GM12878 (cell line): ENCODE results near the gene MVB12B. TPM values are rescaled to one million over a fixed set of nuclear protein-coding genes. Genes with fewer than 3 reads are reported as not detected.

Source experiments
- ATAC-seq: fragments of 200-7000 bp; cut with Tn5 transposase; 3 replicates; pipeline ENCODE4 v1.9.1; 2020; ENCODE audit warnings: mild to moderate bottlenecking, moderate library complexity
- BruUV-seq: library from RNA; stranded (reverse); fragments of 400-500 nt; replicated peaks from 2 replicates; lab custom pipeline; 2021; lab: Mats Ljungman, UMichigan
- CTCF ChIA-PET: fragments of 300-600 bp; sonication (Branson Sonifier 250); formaldehyde crosslinking; extraction: SDS; loops from one replicate; lab custom pipeline; 2021; ENCODE audit warnings: inconsistent platforms; lab: Yijun Ruan, JAX
- POLR2A ChIA-PET: fragments of 350-600 bp; formaldehyde crosslinking; extraction: SDS; loops from one replicate; lab custom pipeline; 2021; ENCODE audit warnings: inconsistent platforms; lab: Charles Lee
- RAD21 ChIA-PET: fragments of 300-600 bp; sonication (Branson Sonifier 250); formaldehyde crosslinking; loops from one replicate; lab custom pipeline; 2023; ENCODE audit warnings: antibody characterized with exemption; ENCODE audit not compliant: unreplicated experiment; lab: Charles Lee
- SMC1A ChIA-PET: fragments of 300-600 bp; sonication (Branson Sonifier 250); formaldehyde crosslinking; loops from one replicate; lab custom pipeline; 2023; ENCODE audit not compliant: unreplicated experiment, uncharacterized antibody; lab: Charles Lee
- DNase-seq: peaks from one replicate; pipeline ENCODE4 v3.0.0-alpha.2; 2011; ENCODE audit warnings: low read depth, low spot score
- FAIRE-seq: peaks from 3 replicates; lab custom pipeline; 2011; peaks lifted over from hg19 to GRCh38; lab: Jason Lieb, UNC
- H2AFZ ChIP-seq: 2 replicates; pipeline ENCODE4 v1.6.0; 2011; ENCODE audit warnings: low read depth, low read length, control low read depth; ENCODE audit not compliant: control insufficient read depth
- H3K27ac ChIP-seq: 2 replicates; pipeline ENCODE4 v1.5.1; 2011; ENCODE audit warnings: control low read depth; ENCODE audit not compliant: control insufficient read depth, insufficient read depth
- H3K27me3 ChIP-seq, 2 experiments: replicated peaks in 1 of 2; 2 replicates each; pipeline versions ENCODE4 v1.6.0 to v1.6.1; 2011; ENCODE audit warnings: low read length in 1 of 2; ENCODE audit not compliant: control insufficient read depth in 2 of 2, insufficient read depth in 2 of 2
- H3K36me3 ChIP-seq, 2 experiments: 2 replicates each; pipeline ENCODE4 v1.5.1; 2011; ENCODE audit warnings: low read length in 1 of 2; ENCODE audit not compliant: control insufficient read depth in 2 of 2, insufficient read depth in 2 of 2
- H3K4me1 ChIP-seq: 2 replicates; pipeline ENCODE4 v1.6.1; 2011; ENCODE audit warnings: mild to moderate bottlenecking, low read length, moderate library complexity, mixed read lengths; ENCODE audit not compliant: control insufficient read depth, insufficient read depth
- H3K4me2 ChIP-seq: 2 replicates; pipeline ENCODE4 v1.6.0; 2011; ENCODE audit warnings: control low read depth; ENCODE audit not compliant: control insufficient read depth, insufficient read depth
- H3K4me3 ChIP-seq: fragments of 200-600 bp; sonication (generic); 2 replicates; pipeline ENCODE4 v1.5.1; 2016
- H3K79me2 ChIP-seq: 2 replicates; pipeline ENCODE4 v1.6.0; 2011; ENCODE audit warnings: low read length; ENCODE audit not compliant: control insufficient read depth, insufficient read depth
- H3K9ac ChIP-seq: 2 replicates; pipeline ENCODE4 v1.8.0; 2011; ENCODE audit warnings: low read length, control low read depth, mixed read lengths; ENCODE audit not compliant: control insufficient read depth, insufficient read depth
- H3K9me3 ChIP-seq: replicated peaks from 3 replicates; pipeline ENCODE4 v1.5.1; 2011; ENCODE audit warnings: mild to moderate bottlenecking, low read length; ENCODE audit not compliant: control insufficient read depth, insufficient read depth
- H4K20me1 ChIP-seq: 2 replicates; pipeline ENCODE4 v1.6.0; 2011; ENCODE audit not compliant: control insufficient read depth, insufficient read depth
- BACH1 ChIP-seq: fragments of 450-650 bp; IDR thresholded peaks from 2 replicates; pipeline ENCODE4 v1.6.1; 2017; ENCODE audit warnings: mild to moderate bottlenecking, borderline replicate concordance
- BCLAF1 ChIP-seq: fragments of 450-650 bp; IDR thresholded peaks from 2 replicates; pipeline ENCODE4 v1.6.1; 2017; ENCODE audit warnings: antibody characterized with exemption, mild to moderate bottlenecking, moderate library complexity
- IRF4 ChIP-seq: IDR thresholded peaks from 2 replicates; pipeline ENCODE4 v1.6.1; 2011; ENCODE audit warnings: low read depth, low read length
- ZNF207 ChIP-seq: fragments of 450-650 bp; IDR thresholded peaks from 2 replicates; pipeline ENCODE4 v1.6.1; 2014; ENCODE audit warnings: antibody characterized with exemption, mild to moderate bottlenecking, borderline replicate concordance
- WGBS: methylation state at CpG from one replicate; pipeline ENCODE4 v1.1.6; 2016; ENCODE audit warnings: low lambda C conversion rate; ENCODE audit not compliant: insufficient replicate concordance, insufficient coverage; ENCODE audit errors: missing lambda C conversion rate; 5-methylcytosine and 5-hydroxymethylcytosine counted together
- in situ Hi-C: fragments of 300-500 bp; cut with MboI; formaldehyde crosslinking; loops from 9 replicates; pipeline ENCODE4 v1.14.3; 2018; ENCODE audit warnings: mixed read lengths
- intact Hi-C: fragments of 100-400 bp; cut with micrococcal nuclease; formaldehyde crosslinking; loops from one replicate; pipeline ENCODE4 v1.14.2; 2022; ENCODE audit not compliant: unreplicated experiment
- polyA plus RNA-seq, 11 experiments: library from polyadenylated mRNA; depleted of rRNA in 4 of 11; unstranded in 6 of 11; stranded (reverse) in 5 of 11; fragments of >200 nt; fragmentation: Nextera tagmentation in 4 of 11; fragmentation: Illumina TruSeq in 1 of 11; extraction: Ambion mirVana in 4 of 11; extraction: Trizol in 1 of 11; gene quantifications; 1 replicate in 1 of 11; 2 replicates in 10 of 11; pipeline versions ENCODE4 v1.2.1 to v1.2.3, GENCODE V29; 2011 to 2016; ENCODE audit warnings: inconsistent platforms in 2 of 11, missing spikeins in 2 of 11, low read depth in 1 of 11
- total RNA-seq, 4 experiments: library from RNA; depleted of rRNA in 3 of 4; stranded (reverse); fragments of >200 nt in 3 of 4; fragmentation: Illumina TruSeq in 1 of 4; extraction: Trizol in 1 of 4; gene quantifications; 2 replicates each; pipeline versions ENCODE4 v1.2.1 to v1.2.3, GENCODE V29; 2013 to 2021
- TF ChIP-seq, protein P1 (sequence below): IDR thresholded peaks from 2 replicates; pipeline ENCODE4 v1.6.1; 2011; ENCODE audit warnings: low read depth, low read length, improper control_type of control experiment, borderline replicate concordance

MVB12B gene
- total and polyA plus RNA-seq, 10 of the 15 experiments (the other 5 are each of a cell fraction or from before 2014, with no cell fraction given) = 0.08 TPM; not detected in 9

DNA sequence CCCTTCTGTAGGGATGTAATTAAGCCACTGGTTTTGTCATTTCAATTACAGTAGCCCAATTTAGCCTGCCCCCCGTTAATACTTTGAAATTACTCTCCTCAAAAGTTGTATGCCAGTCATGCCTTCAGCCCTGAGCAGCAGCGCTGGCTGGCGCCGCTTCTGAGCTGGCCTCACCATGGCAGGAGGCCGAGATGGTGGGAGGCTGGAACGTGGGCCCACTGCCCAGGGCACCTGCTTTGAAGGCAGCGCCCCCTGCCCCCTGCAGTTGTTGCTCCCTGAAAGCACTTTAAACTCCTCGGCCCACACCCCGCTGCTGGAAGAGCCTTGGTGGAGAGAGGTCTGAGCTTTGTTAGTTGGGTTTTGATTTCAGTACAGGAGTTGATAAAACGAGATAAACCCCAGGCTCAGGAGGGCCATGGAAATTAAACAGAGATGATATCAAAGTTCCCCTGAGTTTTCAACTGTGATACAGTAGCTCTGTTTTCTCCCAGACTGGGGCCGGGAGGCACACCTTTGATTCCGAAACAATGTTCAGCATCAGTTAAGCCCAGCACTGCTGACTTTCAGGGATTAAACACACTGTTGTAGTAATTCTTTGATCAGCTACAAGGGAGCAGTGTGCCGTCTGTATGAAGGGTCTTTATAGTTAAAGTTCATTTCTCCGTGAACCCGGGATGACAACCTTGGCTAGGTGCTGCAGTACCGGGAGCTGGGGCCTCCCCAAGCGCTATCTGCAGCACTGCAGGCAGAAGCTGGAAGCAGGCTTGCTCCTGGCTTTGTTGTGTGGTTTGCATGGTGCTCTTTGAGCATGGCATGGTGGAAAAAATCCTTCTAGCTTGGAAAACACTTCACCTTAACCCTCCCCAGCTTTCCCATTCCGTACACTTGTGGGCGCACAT lies 9.5 kb downstream of the MVB12B start:
- ChIA-PET CTCF (interaction anchor here (1.3 kb wide), 1 partner anchor 62 kb away, joined by 3 read pairs; no protein-coding TSS in a partner anchor), POLR2A (no interaction called here), SMC1A (no interaction called here), RAD21 (no interaction called here)
- Histone ChIP-seq H3K79me2 (no peaks in the 10 kb centered on the region), H3K27ac (no peak overlapping the region), H3K9me3 (no peaks in the 10 kb centered on the region), H3K4me3 (no peak overlapping the region), H3K4me2 (no peak overlapping the region), H3K4me1 (no peaks in the 10 kb centered on the region), H4K20me1 (no peaks in the 10 kb centered on the region), H3K36me3 (no peaks in the 10 kb centered on the region), H3K27me3 (peaks cover 2 to 5% of the 10 kb centered on the region in 2 experiments; a peak in 3 of 4 replicates), H3K9ac (no peak overlapping the region), H2AFZ (no peak overlapping the region)
- WGBS = 47% methylated on average over 19 of the region's 19 CpGs
- no peak for TF ChIP-seq ZNF207
- no peak for TF ChIP-seq IRF4
- TF ChIP-seq, protein P1, sequence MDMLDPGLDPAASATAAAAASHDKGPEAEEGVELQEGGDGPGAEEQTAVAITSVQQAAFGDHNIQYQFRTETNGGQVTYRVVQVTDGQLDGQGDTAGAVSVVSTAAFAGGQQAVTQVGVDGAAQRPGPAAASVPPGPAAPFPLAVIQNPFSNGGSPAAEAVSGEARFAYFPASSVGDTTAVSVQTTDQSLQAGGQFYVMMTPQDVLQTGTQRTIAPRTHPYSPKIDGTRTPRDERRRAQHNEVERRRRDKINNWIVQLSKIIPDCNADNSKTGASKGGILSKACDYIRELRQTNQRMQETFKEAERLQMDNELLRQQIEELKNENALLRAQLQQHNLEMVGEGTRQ = no peak
- TF ChIP-seq BACH1 = no peak
- no peak for TF ChIP-seq BCLAF1
- ATAC-seq = no peak
- intact Hi-C loops = no loop called here
- no peak for DNase-seq
- FAIRE-seq = no peak
- in situ Hi-C loops = no loop called here
- no TSS peak for BruUV-seq
